Retinal pigment epithelial cell (primary cell): ENCODE measurements around the gene HAO2.

Experiments
- DNase-seq: peaks from one replicate; pipeline ENCODE4 v3.0.0-alpha.2; 2010; ENCODE audit warnings: low read depth
- H3K4me3 ChIP-seq: 2 replicates; pipeline ENCODE4 v1.5.1; 2011; ENCODE audit warnings: mild to moderate bottlenecking, low read length, control low read depth, moderate library complexity
- CTCF ChIP-seq: conservative IDR thresholded peaks from 2 replicates; pipeline ENCODE4 v1.5.1; 2011; ENCODE audit warnings: low read depth, low read length, control low read depth, inconsistent platforms

The HAO2 gene

GRCh38 chr1:119429687-119430086 is 61.1 kb downstream of the HAO2 start:
- TF ChIP-seq CTCF = no peak

GRCh38 chr1:119430486-119430885 is 61.9 kb downstream of the HAO2 start:
- TF ChIP-seq CTCF = no peak
- no peak for DNase-seq
- no peak overlapping the region for H3K4me3 ChIP-seq

More at GRCh38 chr1:119429687-119430086, 61.1 kb downstream of the HAO2 start:
- H3K4me3 ChIP-seq = no peak overlapping the region
- no peak for DNase-seq

- no peak for TF ChIP-seq CTCF
- H3K4me3 ChIP-seq = no peak overlapping the region
- no peak for DNase-seq
These were observed 63.3 kb downstream of the HAO2 start for GRCh38 chr1:119431836-119432235.

GRCh38 chr1:119435052-119435451 is 66.5 kb downstream of the HAO2 start:
- no peak overlapping the region for H3K4me3 ChIP-seq
- TF ChIP-seq CTCF = no peak
- no peak for DNase-seq

GRCh38 chr1:119438761-119439160 is 70.2 kb downstream of the HAO2 start:
- TF ChIP-seq CTCF = no peak
- no peak for DNase-seq
- no peak overlapping the region for H3K4me3 ChIP-seq

- no peak overlapping the region for H3K4me3 ChIP-seq
- no peak for DNase-seq
- no peak for TF ChIP-seq CTCF
These were observed 72.2 kb downstream of the HAO2 start for GRCh38 chr1:119440721-119441307.

GRCh38 chr1:119442756-119443155 is 74.2 kb downstream of the HAO2 start:
- no peak for TF ChIP-seq CTCF
- no peak overlapping the region for H3K4me3 ChIP-seq
- DNase-seq = no peak
